Activated T-helper 17 cell treated with anti-CD3 and anti-CD28 coated beads, Interleukin-2, amount 50 U/mL, for 72 hours (primary cell): ENCODE data around the gene SELP. TPM values are rescaled to one million over a fixed set of nuclear protein-coding genes. Genes with fewer than 3 reads are reported as not detected.

ENCODE experiments used
- ATAC-seq: fragments of 150-1000 bp; cut with Tn5 transposase; replicated peaks from 2 replicates; pipeline ENCODE4 v1.10.0; 2021; ENCODE audit warnings: mild to moderate bottlenecking, moderate library complexity
- H3K27ac Mint-ChIP-seq: one replicate; pipeline ENCODE4 v1.8.0; 2022; ENCODE audit warnings: mixed read lengths
- H3K27me3 Mint-ChIP-seq: one replicate; pipeline ENCODE4 v1.8.0; 2022; ENCODE audit warnings: mixed read lengths
- H3K36me3 Mint-ChIP-seq: one replicate; pipeline ENCODE4 v1.8.0; 2022; ENCODE audit warnings: low read depth, mild to moderate bottlenecking, mixed read lengths
- H3K4me1 Mint-ChIP-seq: one replicate; pipeline ENCODE4 v1.8.0; 2022; ENCODE audit warnings: mixed read lengths
- H3K4me3 Mint-ChIP-seq: one replicate; pipeline ENCODE4 v1.8.0; 2022; ENCODE audit warnings: mild to moderate bottlenecking, mixed read lengths
- H3K9me3 Mint-ChIP-seq: one replicate; pipeline ENCODE4 v1.8.0; 2022; ENCODE audit warnings: mixed read lengths
- total RNA-seq, 2 donors: library from RNA; stranded (reverse); gene quantifications; one replicate each; pipeline ENCODE4 v1.2.3, GENCODE V29; 2022

Gene SELP
- total RNA-seq, 2 donors from 2014 or later: 0.39 to 0.90 TPM

GRCh38 chr1:169601096-169601881 is 28.6 kb downstream of the SELP start:
- Mint-ChIP-seq H3K27ac (peak overlapping the region; percentile 31), H3K27me3 (no peaks in the 10 kb centered on the region), H3K9me3 (no peaks in the 10 kb centered on the region), H3K4me1 (peaks cover 31% of the 10 kb centered on the region), H3K4me3 (peak overlapping the region; percentile 17), H3K36me3 (no peaks in the 10 kb centered on the region)
- ATAC-seq: peak; percentile 50

DNA sequence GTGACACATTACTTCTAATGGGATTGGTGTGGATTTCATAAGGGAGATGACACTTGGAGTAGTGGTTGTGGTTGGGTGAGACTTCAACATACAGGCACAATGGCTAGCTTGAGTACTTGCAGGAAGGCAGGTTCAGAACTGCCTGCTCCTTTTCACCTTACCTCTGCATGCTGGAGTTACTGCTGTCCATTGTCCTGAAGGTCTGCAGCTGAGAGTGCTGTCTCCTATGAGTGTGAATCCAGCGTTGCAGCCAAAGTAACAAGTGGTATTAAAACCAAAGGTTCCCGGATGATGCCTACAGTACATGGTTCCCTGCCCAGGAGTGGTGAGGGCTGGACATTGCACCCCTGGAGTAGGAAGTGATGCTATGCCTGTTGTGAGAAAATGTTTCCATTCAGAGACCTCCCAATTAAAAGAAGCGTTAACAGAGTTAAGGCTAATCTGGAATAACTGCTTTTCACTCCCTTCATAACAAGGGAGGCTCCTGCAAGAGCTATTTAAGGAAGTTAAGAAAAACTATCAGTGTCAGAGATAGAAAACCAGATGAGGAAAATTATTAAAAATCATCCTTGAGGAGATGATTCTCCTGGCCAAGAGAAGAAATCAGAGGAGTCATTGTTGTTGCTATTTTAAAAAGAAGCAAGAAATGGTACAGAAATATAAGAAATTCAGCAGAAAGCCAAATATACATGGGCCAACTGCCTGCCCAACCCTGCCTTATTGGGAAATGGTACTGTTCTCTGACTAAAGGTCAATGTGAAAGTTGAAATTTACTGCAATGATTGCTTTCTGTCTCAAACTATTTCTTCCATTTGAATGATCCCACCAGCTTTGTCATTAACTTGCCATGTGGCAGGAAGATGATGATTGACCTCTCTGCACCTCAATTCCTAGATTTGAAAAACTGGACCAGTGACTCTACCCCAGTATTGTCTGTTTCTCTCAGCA is 33.9 kb downstream of the SELP start:
- no peaks in the 10 kb centered on the region for H3K36me3 Mint-ChIP-seq
- H3K4me1 Mint-ChIP-seq: peaks cover 38% of the 10 kb centered on the region
- H3K4me3 Mint-ChIP-seq: no peak overlapping the region
- no peak overlapping the region for H3K27ac Mint-ChIP-seq
- peak; percentile 17 for ATAC-seq
- H3K9me3 Mint-ChIP-seq: no peaks in the 10 kb centered on the region
- no peaks in the 10 kb centered on the region for H3K27me3 Mint-ChIP-seq

GRCh38 chr1:169594391-169594790 is 35.5 kb downstream of the SELP start:
- Mint-ChIP-seq H3K36me3 (no peaks in the 10 kb centered on the region), H3K4me3 (peak overlapping the region; percentile 82), H3K27me3 (no peaks in the 10 kb centered on the region), H3K4me1 (peaks cover 36% of the 10 kb centered on the region), H3K9me3 (no peaks in the 10 kb centered on the region), H3K27ac (peak overlapping the region; percentile 87)
- peak; percentile 95 for ATAC-seq

DNA sequence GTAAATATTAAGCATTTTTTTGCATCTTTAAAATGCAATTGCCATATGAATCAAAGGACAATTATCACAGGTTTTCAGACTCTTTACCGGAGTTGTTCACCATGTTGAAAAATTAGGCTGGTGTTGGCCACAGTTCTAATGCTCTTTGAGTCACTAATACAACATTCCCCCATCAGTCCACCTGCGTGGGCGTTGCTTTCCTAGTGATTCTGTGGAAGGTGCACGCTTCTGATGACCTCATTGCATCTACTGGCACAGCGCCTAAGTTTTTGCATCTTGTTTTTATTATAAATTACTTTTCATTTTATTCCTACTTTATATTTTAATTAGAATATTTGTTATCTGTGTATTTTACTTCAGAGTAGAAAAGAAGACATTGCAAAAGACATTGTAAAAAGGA is 39.0 kb downstream of the SELP start:
- Mint-ChIP-seq H3K4me3 (no peak overlapping the region), H3K9me3 (no peaks in the 10 kb centered on the region), H3K4me1 (peaks cover 53% of the 10 kb centered on the region), H3K27me3 (no peaks in the 10 kb centered on the region), H3K27ac (no peak overlapping the region), H3K36me3 (peaks cover 7% of the 10 kb centered on the region)
- no peak for ATAC-seq

DNA sequence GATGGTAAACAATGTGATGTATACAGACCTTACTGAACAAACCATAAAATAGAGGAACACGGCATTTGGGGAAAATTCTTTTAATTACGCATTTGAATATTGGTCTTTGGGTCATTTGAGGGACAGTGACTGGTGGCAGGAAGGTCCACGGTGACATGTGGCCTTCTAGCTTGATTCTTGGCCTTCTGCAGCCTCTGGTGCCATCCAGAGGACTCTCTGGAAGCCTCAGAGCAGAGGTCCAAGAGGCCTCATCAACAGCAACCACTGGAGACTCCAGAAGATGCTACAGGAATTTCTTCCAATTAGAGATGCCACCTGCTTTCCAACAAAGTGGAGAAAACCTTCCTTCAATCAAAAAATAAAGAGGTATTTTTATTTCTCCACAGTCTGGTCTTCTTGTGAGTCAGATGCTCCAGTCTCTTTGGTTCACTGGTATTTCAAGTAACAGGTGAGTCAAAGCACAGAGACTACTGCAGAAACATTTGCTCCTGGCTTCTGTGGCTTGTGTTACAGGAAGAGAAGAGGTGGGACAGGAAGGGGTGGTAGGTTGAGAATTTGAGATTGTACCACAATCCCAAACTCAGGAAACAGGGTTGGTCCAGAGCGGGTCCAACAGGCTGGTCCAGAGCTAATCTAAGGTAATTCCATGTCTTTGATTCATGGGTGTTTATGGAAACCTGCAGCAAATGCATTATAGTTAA is 41.0 kb downstream of the SELP start:
- H3K36me3 Mint-ChIP-seq: peaks cover 26% of the 10 kb centered on the region
- peak overlapping the region; percentile 92 for H3K4me3 Mint-ChIP-seq
- no peaks in the 10 kb centered on the region for H3K27me3 Mint-ChIP-seq
- H3K9me3 Mint-ChIP-seq: no peaks in the 10 kb centered on the region
- peaks cover 41% of the 10 kb centered on the region for H3K4me1 Mint-ChIP-seq
- ATAC-seq: peak; percentile 63
- H3K27ac Mint-ChIP-seq: peak overlapping the region; percentile 93

DNA sequence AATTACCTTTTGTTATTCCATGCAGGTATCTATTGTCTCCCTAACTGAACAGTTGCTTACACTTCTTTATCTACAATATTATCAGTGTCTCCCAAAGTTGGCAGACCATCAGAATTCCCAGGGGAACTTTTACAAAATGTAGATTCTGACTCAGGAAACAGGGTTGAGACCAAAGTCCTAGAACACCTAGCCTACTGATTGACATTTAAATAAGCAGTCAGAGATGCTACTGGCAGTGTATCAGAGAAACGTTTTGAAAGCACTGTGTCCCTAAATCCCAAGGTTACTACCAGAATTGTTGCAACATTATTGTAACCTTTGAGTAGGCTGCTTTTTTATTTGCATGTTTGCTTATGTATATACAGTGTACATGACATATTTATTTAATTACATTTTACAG is 41.8 kb downstream of the SELP start:
- peak overlapping the region; percentile 93 for H3K27ac Mint-ChIP-seq
- H3K27me3 Mint-ChIP-seq: no peaks in the 10 kb centered on the region
- H3K36me3 Mint-ChIP-seq: peaks cover 34% of the 10 kb centered on the region
- H3K9me3 Mint-ChIP-seq: no peaks in the 10 kb centered on the region
- no peak for ATAC-seq
- peaks cover 34% of the 10 kb centered on the region for H3K4me1 Mint-ChIP-seq
- peak overlapping the region; percentile 92 for H3K4me3 Mint-ChIP-seq

DNA sequence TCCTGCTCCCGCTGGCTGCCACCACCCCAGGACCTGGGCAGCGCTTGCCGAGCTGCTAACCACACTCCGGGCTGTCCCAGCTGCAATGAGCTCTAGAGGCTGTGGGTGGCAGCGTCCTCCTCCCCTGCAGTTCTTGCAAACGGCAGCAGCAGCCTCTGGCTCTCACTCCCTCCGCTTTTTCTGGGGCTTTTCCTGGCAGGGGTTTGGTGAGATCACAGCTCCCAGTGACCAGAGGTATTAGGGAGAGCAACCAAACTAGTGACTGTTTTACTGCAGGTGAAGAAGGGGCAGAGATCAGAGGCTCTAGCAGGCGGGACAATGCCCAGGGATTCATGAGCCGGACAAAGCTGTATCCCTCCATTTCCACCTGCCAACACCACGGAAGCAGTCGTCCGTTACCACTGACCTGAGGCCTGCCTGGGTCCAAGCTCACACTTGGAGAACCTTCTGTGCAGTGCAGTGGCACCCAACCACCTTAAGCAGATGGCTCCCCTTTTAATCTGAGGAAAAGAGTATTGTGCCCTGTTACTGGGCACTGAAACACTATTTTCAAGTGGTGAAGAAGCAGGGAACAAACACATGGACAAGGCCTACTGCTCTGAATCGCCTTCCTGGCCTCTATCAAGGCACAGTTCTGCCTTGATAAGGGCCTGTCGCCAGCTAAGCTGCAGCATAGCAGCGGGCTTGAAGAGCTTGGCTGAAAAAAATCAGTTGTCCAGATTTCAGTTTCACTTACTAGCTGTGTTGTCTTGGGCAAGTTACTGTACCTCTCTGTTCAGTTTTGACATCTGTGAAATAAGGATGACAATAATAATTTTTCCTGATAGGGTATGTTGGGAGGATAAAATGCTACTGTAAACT is 43.3 kb downstream of the SELP start, which contains the start of gene F5:
Gene F5 (minus strand): TSS at position 87 of the 861 bp plus-strand sequence. CDS start 95 bp downstream, outside the sequence.
- peak; percentile 82 for ATAC-seq
- no peaks in the 10 kb centered on the region for H3K27me3 Mint-ChIP-seq
- H3K9me3 Mint-ChIP-seq: no peaks in the 10 kb centered on the region
- peaks cover 42% of the 10 kb centered on the region for H3K36me3 Mint-ChIP-seq
- H3K4me1 Mint-ChIP-seq: peaks cover 28% of the 10 kb centered on the region
- H3K4me3 Mint-ChIP-seq: peak within 1 kb of the TSS; percentile 92
- H3K27ac Mint-ChIP-seq: peak within 1 kb of the TSS; percentile 93

DNA sequence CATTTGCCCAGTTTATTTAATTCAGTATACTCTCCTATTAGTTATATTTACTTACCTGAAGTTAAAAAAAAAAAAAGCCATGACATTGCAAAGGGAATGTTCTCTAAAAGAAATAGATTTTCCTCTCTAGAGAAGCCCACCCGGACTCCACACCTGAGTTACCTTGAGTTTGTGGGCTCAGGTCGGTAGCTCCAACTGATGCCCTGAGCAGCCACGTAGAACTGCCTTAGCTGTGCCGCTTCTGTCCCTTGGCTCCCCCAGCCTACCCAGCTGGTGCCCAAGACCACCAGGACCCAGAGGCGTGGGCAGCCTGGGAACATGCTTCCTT is 43.9 kb downstream of the SELP start:
- H3K27me3 Mint-ChIP-seq: no peaks in the 10 kb centered on the region
- peak overlapping the region; percentile 92 for H3K4me3 Mint-ChIP-seq
- peaks cover 28% of the 10 kb centered on the region for H3K4me1 Mint-ChIP-seq
- peaks cover 42% of the 10 kb centered on the region for H3K36me3 Mint-ChIP-seq
- peak overlapping the region; percentile 93 for H3K27ac Mint-ChIP-seq
- no peaks in the 10 kb centered on the region for H3K9me3 Mint-ChIP-seq
- ATAC-seq: peak; percentile 16

- ATAC-seq: no peak
- Mint-ChIP-seq H3K36me3 (peaks cover 42% of the 10 kb centered on the region), H3K9me3 (no peaks in the 10 kb centered on the region), H3K27me3 (no peaks in the 10 kb centered on the region), H3K4me3 (peak overlapping the region; percentile 92), H3K4me1 (peaks cover 27% of the 10 kb centered on the region), H3K27ac (peak overlapping the region; percentile 93)
Observed at GRCh38 chr1:169585181-169585580, 44.7 kb downstream of the SELP start.

- no peaks in the 10 kb centered on the region for H3K9me3 Mint-ChIP-seq
- H3K4me3 Mint-ChIP-seq: peak overlapping the region; percentile 92
- peak; percentile 60 for ATAC-seq
Observed at GRCh38 chr1:169584483-169585144, 45.3 kb downstream of the SELP start.

GRCh38 chr1:169577981-169578738 is 51.8 kb downstream of the SELP start:
- H3K36me3 Mint-ChIP-seq: peaks cover 54% of the 10 kb centered on the region
- peaks cover 23% of the 10 kb centered on the region for H3K4me1 Mint-ChIP-seq
- H3K27ac Mint-ChIP-seq: no peak overlapping the region
- H3K4me3 Mint-ChIP-seq: no peak overlapping the region
- no peaks in the 10 kb centered on the region for H3K27me3 Mint-ChIP-seq
- H3K9me3 Mint-ChIP-seq: no peaks in the 10 kb centered on the region
- no peak for ATAC-seq

More at GRCh38 chr1:169584483-169585144, 45.3 kb downstream of the SELP start:
- Mint-ChIP-seq H3K27me3 (no peaks in the 10 kb centered on the region), H3K4me1 (peaks cover 25% of the 10 kb centered on the region), H3K27ac (peak overlapping the region; percentile 93), H3K36me3 (peaks cover 42% of the 10 kb centered on the region)

- Mint-ChIP-seq H3K27ac (no peak overlapping the region), H3K27me3 (no peaks in the 10 kb centered on the region), H3K4me1 (peaks cover 27% of the 10 kb centered on the region), H3K4me3 (no peak overlapping the region), H3K9me3 (no peaks in the 10 kb centered on the region), H3K36me3 (peaks cover 58% of the 10 kb centered on the region)
- no peak for ATAC-seq
Observed at GRCh38 chr1:169576935-169577331, 53.0 kb downstream of the SELP start.
